HUES64 (cell line): Measurements from ENCODE around the gene BAK1.
"Not testable (repeated sequence)": the region's sequence is repeated elsewhere in the genome, so short reads cannot be mapped to it uniquely, and the experiment has no call there.

Experiments
- H3K27ac ChIP-seq: 2 replicates; pipeline ENCODE4 v1.7.0; 2013; ENCODE audit warnings: low read depth, low read length, inconsistent platforms
- H3K27me3 ChIP-seq: 2 replicates; pipeline ENCODE4 v1.6.1; 2013; ENCODE audit warnings: mild to moderate bottlenecking, low read length; ENCODE audit not compliant: insufficient read depth
- H3K36me3 ChIP-seq: 2 replicates; pipeline ENCODE4 v1.6.1; 2013; ENCODE audit warnings: mild to moderate bottlenecking, low read length; ENCODE audit not compliant: insufficient read depth
- H3K4me1 ChIP-seq: 2 replicates; pipeline ENCODE4 v1.6.1; 2013; ENCODE audit warnings: mild to moderate bottlenecking, low read length, moderate library complexity; ENCODE audit not compliant: insufficient read depth
- H3K4me3 ChIP-seq: 2 replicates; pipeline ENCODE4 v1.5.1; 2013; ENCODE audit warnings: mild to moderate bottlenecking, low read length, moderate library complexity
- H3K9ac ChIP-seq: 2 replicates; pipeline ENCODE4 v1.6.1; 2013; ENCODE audit warnings: mild to moderate bottlenecking, low read depth, low read length
- H3K9me3 ChIP-seq: 2 replicates; pipeline ENCODE4 v1.6.1; 2013; ENCODE audit warnings: low read depth, low read length; ENCODE audit not compliant: insufficient read depth
- WGBS: fragments of 150-250, 120-280 bp; methylation state at CpG from one replicate; pipeline ENCODE4 v1.1.7; 2013; ENCODE audit warnings: missing lambda C conversion rate; 5-methylcytosine and 5-hydroxymethylcytosine counted together

BAK1 gene

DNA sequence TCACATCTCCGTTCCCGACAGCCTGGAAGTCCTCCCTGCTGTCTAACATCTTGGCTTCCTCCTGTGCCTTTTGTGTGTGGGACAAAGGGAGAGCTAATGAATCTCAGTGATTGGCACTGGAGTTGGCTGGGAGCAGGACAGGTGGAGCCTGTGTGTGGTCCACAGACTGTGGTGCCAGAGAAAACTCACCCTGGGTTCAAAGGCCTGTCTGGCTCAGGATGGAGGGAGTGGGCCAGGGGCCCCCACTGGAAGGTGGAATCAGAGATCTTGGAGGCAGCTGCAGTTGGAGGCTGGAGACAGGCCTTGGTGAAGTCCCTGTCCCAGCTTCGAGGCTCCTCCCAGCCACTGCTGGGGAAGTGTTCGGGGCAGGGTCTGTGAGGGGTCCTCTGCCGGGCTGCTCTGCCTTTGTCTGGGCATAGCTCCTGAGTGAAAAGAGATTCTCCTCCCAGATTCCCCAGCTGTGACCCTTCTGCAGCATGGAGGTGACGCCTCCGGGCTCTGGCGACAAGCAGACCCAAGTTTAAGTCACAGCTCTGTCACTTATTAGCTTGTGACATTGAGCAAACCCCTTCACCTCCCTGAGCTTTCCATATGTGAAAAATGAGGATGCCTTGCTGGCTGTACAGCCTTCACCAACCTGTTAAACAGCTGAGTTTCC lies 27.2 kb upstream of the BAK1 start:
- WGBS, result 43% methylated on average over 8 of the region's 8 CpGs
- Histone ChIP-seq H3K4me1 (peaks cover 38% of the 10 kb centered on the region), H3K27ac (peak overlapping the region; percentile 36; the same call in 1 of the 2 replicates), H3K36me3 (no peaks in the 10 kb centered on the region), H3K4me3 (no peak overlapping the region), H3K9me3 (no peaks in the 10 kb centered on the region), H3K27me3 (no peaks in the 10 kb centered on the region), H3K9ac (no peak overlapping the region)

- 100% methylated on average over 2 of the region's 2 CpGs for WGBS
- H3K9me3 ChIP-seq, result no peaks in the 10 kb centered on the region
- no peaks in the 10 kb centered on the region for H3K36me3 ChIP-seq
- peaks cover 38% of the 10 kb centered on the region for H3K4me1 ChIP-seq
- no peak overlapping the region for H3K4me3 ChIP-seq
- H3K27me3 ChIP-seq, result no peaks in the 10 kb centered on the region
- H3K27ac ChIP-seq, result no peak overlapping the region
- no peak overlapping the region for H3K9ac ChIP-seq
Observed at GRCh38 chr6:33606642-33607041, 26.6 kb upstream of the BAK1 start.

GRCh38 chr6:33604941-33605854 lies 25.1 kb upstream of the BAK1 start:
- 91% methylated on average over 4 of the region's 4 CpGs for WGBS
- no peaks in the 10 kb centered on the region for H3K27me3 ChIP-seq
- no peaks in the 10 kb centered on the region for H3K9me3 ChIP-seq
- H3K4me1 ChIP-seq, result peaks cover 23% of the 10 kb centered on the region
- H3K4me3 ChIP-seq, result no peak overlapping the region
- H3K9ac ChIP-seq, result no peak overlapping the region
- H3K27ac ChIP-seq, result no peak overlapping the region
- no peaks in the 10 kb centered on the region for H3K36me3 ChIP-seq

GRCh38 chr6:33602180-33602579 lies 22.1 kb upstream of the BAK1 start:
- Histone ChIP-seq H3K36me3 (no peaks in the 10 kb centered on the region), H3K27ac (no peak overlapping the region), H3K9ac (no peak overlapping the region), H3K4me1 (peaks cover 7% of the 10 kb centered on the region), H3K9me3 (no peaks in the 10 kb centered on the region), H3K27me3 (no peaks in the 10 kb centered on the region), H3K4me3 (no peak overlapping the region)
- 96% methylated on average over 2 of the region's 2 CpGs for WGBS

- 90% methylated on average over 6 of the region's 6 CpGs for WGBS
- Histone ChIP-seq H3K27ac (no peak overlapping the region), H3K4me3 (no peak overlapping the region), H3K4me1 (no peaks in the 10 kb centered on the region), H3K36me3 (no peaks in the 10 kb centered on the region), H3K9ac (no peak overlapping the region), H3K9me3 (no peaks in the 10 kb centered on the region), H3K27me3 (no peaks in the 10 kb centered on the region)
Observed at GRCh38 chr6:33600761-33601160, 20.7 kb upstream of the BAK1 start.

DNA sequence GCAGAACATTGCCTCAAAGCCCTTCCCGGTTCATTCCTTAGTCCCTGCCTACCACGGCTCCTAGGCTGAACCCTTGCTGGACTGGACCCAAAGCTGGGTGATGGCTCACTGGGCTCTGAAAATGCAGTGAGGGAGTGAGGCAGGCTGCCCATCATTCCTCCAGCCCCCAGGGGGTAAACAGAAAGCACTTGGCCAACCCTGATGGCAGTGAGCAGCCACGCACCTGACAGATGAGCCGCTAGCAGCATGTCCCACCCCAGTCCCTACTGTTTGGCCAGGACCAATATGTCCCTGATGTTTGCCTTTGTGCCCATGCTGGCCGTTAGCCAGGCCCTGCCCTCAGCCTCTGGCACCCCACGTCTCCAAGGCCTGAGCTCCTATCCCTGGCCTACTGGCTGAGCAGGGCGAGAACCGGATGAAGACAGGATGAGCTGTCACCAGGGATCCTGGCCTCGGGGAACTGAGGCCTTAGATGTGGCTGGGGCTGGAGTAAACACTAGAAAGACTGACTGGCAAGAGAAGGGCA lies 19.4 kb upstream of the BAK1 start:
- Histone ChIP-seq H3K36me3 (no peaks in the 10 kb centered on the region), H3K27ac (no peak overlapping the region), H3K4me3 (no peak overlapping the region), H3K9ac (no peak overlapping the region), H3K9me3 (no peaks in the 10 kb centered on the region), H3K27me3 (no peaks in the 10 kb centered on the region), H3K4me1 (peaks cover 5% of the 10 kb centered on the region; the same call in 1 of the 2 replicates)
- 80% methylated on average over 9 of the region's 9 CpGs for WGBS

DNA sequence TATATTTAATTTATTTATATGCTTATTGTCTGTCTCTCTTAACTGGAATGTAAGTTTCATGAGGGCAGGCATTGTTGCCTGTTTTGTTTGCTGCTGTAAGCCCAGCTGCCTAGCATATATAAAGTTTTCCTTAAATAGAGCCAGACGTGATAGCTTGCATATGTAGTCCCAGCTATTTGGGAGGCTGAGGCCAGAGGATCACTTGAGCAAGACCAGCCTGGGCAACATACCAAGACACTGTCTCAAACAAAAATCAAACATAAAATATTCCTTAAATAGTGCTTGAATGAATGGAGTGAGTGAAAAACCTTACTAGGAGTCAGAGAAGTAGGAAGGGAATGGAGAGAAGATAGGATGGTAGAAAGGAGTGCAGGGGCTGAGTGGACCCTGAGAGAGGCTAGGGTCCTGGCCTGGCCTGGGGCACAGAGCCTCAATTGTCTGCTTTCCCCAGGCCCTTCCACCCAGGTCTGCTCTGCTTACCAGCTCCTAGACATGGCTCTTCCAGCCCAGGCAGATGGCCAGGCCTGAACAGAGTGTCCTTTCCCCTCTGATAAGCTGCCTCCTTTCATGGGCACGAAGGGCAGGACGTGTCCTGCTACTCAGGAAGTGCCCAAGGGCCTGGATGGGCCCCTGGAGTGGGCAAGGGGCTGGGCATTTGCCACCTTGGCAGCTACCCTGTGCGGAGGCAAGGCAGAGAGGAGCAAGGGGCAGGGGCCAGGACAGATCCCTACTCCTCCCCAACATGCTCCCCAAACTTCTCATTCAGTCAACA lies 17.7 kb upstream of the BAK1 start:
- Histone ChIP-seq H3K4me3 (no peak overlapping the region), H3K4me1 (peaks cover 9% of the 10 kb centered on the region), H3K9ac (no peak overlapping the region), H3K9me3 (no peaks in the 10 kb centered on the region), H3K27me3 (peaks cover 4% of the 10 kb centered on the region; the same call in 1 of the 2 replicates), H3K36me3 (no peaks in the 10 kb centered on the region), H3K27ac (no peak overlapping the region)
- WGBS, result 89% methylated on average over 4 of the region's 4 CpGs

DNA sequence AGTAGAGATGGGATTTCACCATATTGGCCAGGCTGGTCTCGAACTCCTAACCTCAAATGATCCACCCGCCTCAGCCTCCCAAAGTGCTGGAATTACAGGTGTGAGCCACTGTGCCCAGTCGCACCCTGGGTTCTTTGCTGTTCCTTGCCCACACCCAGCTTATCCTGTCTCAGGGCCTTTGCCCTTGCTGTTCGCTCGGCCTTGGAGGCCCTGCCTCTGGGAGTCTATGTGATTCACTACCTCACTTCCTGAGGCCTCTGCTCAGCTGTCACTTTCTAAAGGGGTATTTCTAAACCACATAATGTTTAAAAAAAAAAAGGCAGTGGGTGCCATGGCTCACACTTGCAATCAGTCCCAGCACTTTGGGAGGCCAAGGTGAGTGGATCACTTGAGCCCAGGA lies 16.8 kb upstream of the BAK1 start:
- not testable (repeated sequence) for H3K9me3 ChIP-seq, H3K4me3 ChIP-seq, H3K9ac ChIP-seq, H3K27ac ChIP-seq, H3K36me3 ChIP-seq, H3K4me1 ChIP-seq, H3K27me3 ChIP-seq
- 89% methylated on average over 5 of the region's 5 CpGs for WGBS

- H3K9me3 ChIP-seq, result no peaks in the 10 kb centered on the region
- H3K36me3 ChIP-seq, result no peaks in the 10 kb centered on the region
- WGBS, result 87% methylated on average over 18 of the region's 18 CpGs
- no peak overlapping the region for H3K27ac ChIP-seq
- H3K4me1 ChIP-seq, result peaks cover 19% of the 10 kb centered on the region
- H3K27me3 ChIP-seq, result peaks cover 4% of the 10 kb centered on the region; the same call in 1 of the 2 replicates
- H3K4me3 ChIP-seq, result no peak overlapping the region
- H3K9ac ChIP-seq, result no peak overlapping the region
Observed at GRCh38 chr6:33595001-33595846, 15.1 kb upstream of the BAK1 start.

GRCh38 chr6:33593414-33593727 lies 13.3 kb upstream of the BAK1 start:
- 34% methylated on average over 4 of the region's 4 CpGs for WGBS
- H3K36me3 ChIP-seq, result no peaks in the 10 kb centered on the region
- H3K4me3 ChIP-seq, result peak overlapping the region; percentile 43
- H3K4me1 ChIP-seq, result peaks cover 25% of the 10 kb centered on the region
- no peaks in the 10 kb centered on the region for H3K9me3 ChIP-seq
- peaks cover 4% of the 10 kb centered on the region; the same call in 1 of the 2 replicates for H3K27me3 ChIP-seq
- H3K27ac ChIP-seq, result no peak overlapping the region
- H3K9ac ChIP-seq, result no peak overlapping the region
